ENCODE results near the gene POLR2L. TPM values are rescaled to one million over a fixed set of nuclear protein-coding genes. Genes with fewer than 3 reads are reported as not detected.

Gene POLR2L
- total RNA-seq, 1 experiment from 2014 or later, result 673 TPM

GRCh38 chr11:839280-839623, 3.1 kb downstream of the POLR2L start:
- peak overlapping the region; percentile 92 for H3K27ac ChIP-seq (ENCODE audit: low read length)
- H3K4me3 ChIP-seq (ENCODE audit: low read depth in 2 of 2, low read length in 2 of 2), result no peak overlapping the region; a peak in 1 of 4 replicates
- no peaks in the 10 kb centered on the region for H3K27me3 ChIP-seq (ENCODE audit: control insufficient read depth, insufficient read depth, low read length)
- BruUV-seq (replicated peaks), result no TSS peak
- ChIA-PET CTCF (interaction anchor here (1.3 kb wide), 1 partner anchor 19 kb away, joined by 3 read pairs; no protein-coding TSS in a partner anchor), POLR2A (no interaction called here)
- in situ Hi-C loops (cut with HindIII; ENCODE audit: low pct_unique_long_range_greater_than_20kb, low sequenced_read_pairs), result no loop called here
- ATAC-seq (no peak), DNase-seq (ENCODE audit: low read depth, low spot score) (no peak)
- peaks cover 5% of the 10 kb centered on the region; the same call in 1 of the 2 replicates for H3K36me3 ChIP-seq (ENCODE audit: control insufficient read depth, insufficient read depth, low read length)
- H3K4me1 ChIP-seq (ENCODE audit: control insufficient read depth, insufficient read depth, low read length), result peaks cover 71% of the 10 kb centered on the region
- no peaks in the 10 kb centered on the region for H3K9me3 ChIP-seq (ENCODE audit: control insufficient read depth, insufficient read depth, low read depth, low read length)
- intact Hi-C loops (cut with micrococcal nuclease; ENCODE audit: unreplicated experiment), result no loop called here
- TF ChIP-seq CTCF (IDR thresholded peaks at IDR 0.05), result no peak
- TF ChIP-seq SIN3A (IDR thresholded peaks at IDR 0.05; ENCODE audit: borderline replicate concordance, insufficient read depth, low read depth, low read length), result peak; percentile 86
- peak; percentile 89 for TF ChIP-seq POLR2AphosphoS5 (IDR thresholded peaks at IDR 0.05; ENCODE audit: low read depth, low read length)

GRCh38 chr11:838441-839279, 3.7 kb downstream of the POLR2L start:
- Histone ChIP-seq H3K36me3 (ENCODE audit: control insufficient read depth, insufficient read depth, low read length) (peaks cover 5% of the 10 kb centered on the region; the same call in 1 of the 2 replicates), H3K9me3 (ENCODE audit: control insufficient read depth, insufficient read depth, low read depth, low read length) (no peaks in the 10 kb centered on the region), H3K4me1 (ENCODE audit: control insufficient read depth, insufficient read depth, low read length) (peaks cover 66% of the 10 kb centered on the region), H3K27me3 (ENCODE audit: control insufficient read depth, insufficient read depth, low read length) (no peaks in the 10 kb centered on the region), H3K4me3 (ENCODE audit: low read depth in 2 of 2, low read length in 2 of 2) (no peak overlapping the region; a peak in 1 of 4 replicates), H3K27ac (ENCODE audit: low read length) (peak overlapping the region; percentile 92)
- ATAC-seq (peak; percentile 44), DNase-seq (ENCODE audit: low read depth, low spot score) (no peak)
- in situ Hi-C loops (cut with HindIII; ENCODE audit: low pct_unique_long_range_greater_than_20kb, low sequenced_read_pairs), result no loop called here
- TF ChIP-seq CTCF (IDR thresholded peaks at IDR 0.05) (peak; percentile 91), TCF7L2 (IDR thresholded peaks at IDR 0.05; ENCODE audit: low read depth, low read length) (0 out of 2 replicates have a peak, but pooled peaks have one; percentile 21), SIN3A (IDR thresholded peaks at IDR 0.05; ENCODE audit: borderline replicate concordance, insufficient read depth, low read depth, low read length) (peak; percentile 95), POLR2AphosphoS5 (IDR thresholded peaks at IDR 0.05; ENCODE audit: low read depth, low read length) (peak; percentile 78; the same call in 1 of the 2 replicates), REST (IDR thresholded peaks at IDR 0.05; ENCODE audit: insufficient read depth in 1 of 2, low read depth in 2 of 2, low read length in 1 of 2) (no peak)
- intact Hi-C loops (cut with micrococcal nuclease; ENCODE audit: unreplicated experiment), result no loop called here
- ChIA-PET POLR2A (no interaction called here), CTCF (interaction anchor here (1.3 kb wide), 1 partner anchor 18 kb away, joined by 3 read pairs; no protein-coding TSS in a partner anchor)
- BruUV-seq (replicated peaks), result TSS peak; percentile 52
